C4-2B (cell line): ENCODE measurements around the gene SYNPO2.

Experiments
- ZFX ChIP-seq: fragments of 450-650 bp; IDR thresholded peaks from 2 replicates; pipeline ENCODE4 v1.6.1; 2017
- TF ChIP-seq, protein P1 (sequence below): fragments of 450-650 bp; conservative IDR thresholded peaks from 2 replicates; pipeline ENCODE4 v1.5.1; 2017; ENCODE audit warnings: mild to moderate bottlenecking

DNA sequence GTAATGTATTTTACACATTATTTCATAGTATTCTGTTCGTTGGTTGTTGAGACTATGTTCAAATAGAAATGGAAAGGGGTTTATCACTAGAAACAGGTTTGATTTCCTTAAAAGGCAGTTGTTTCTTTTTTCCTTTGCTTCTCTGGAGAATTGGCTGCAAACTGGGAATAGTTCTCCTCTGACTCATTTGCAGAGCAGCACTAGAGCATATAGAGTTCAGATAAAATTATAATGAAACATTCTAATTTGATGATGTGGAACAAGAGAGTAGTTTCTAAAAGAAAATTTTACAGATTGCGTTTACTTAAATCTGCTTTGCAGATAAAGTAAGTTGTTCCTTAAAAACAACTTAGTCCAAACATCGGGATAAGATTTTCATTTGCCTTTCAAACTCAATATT is 29.7 kb downstream of the SYNPO2 start:
- TF ChIP-seq, protein P1, sequence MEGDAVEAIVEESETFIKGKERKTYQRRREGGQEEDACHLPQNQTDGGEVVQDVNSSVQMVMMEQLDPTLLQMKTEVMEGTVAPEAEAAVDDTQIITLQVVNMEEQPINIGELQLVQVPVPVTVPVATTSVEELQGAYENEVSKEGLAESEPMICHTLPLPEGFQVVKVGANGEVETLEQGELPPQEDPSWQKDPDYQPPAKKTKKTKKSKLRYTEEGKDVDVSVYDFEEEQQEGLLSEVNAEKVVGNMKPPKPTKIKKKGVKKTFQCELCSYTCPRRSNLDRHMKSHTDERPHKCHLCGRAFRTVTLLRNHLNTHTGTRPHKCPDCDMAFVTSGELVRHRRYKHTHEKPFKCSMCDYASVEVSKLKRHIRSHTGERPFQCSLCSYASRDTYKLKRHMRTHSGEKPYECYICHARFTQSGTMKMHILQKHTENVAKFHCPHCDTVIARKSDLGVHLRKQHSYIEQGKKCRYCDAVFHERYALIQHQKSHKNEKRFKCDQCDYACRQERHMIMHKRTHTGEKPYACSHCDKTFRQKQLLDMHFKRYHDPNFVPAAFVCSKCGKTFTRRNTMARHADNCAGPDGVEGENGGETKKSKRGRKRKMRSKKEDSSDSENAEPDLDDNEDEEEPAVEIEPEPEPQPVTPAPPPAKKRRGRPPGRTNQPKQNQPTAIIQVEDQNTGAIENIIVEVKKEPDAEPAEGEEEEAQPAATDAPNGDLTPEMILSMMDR = no peak
- TF ChIP-seq ZFX = no peak
